ENCODE results near the gene GIMAP2.

GRCh38 chr7:150703209-150703608 is 17.7 kb downstream of the GIMAP2 start:
- TF ChIP-seq CTCF (IDR thresholded peaks at IDR 0.05) = no peak
- TF ChIP-seq POLR2A (IDR thresholded peaks at IDR 0.05) = no peak
- no peak for TF ChIP-seq POLR2AphosphoS5 (IDR thresholded peaks at IDR 0.05)
